Activated B cell treated with CpG ODN at 0.5 μM for 24 hours (primary cell): ENCODE data around the gene SPOUT1. TPM values are rescaled to one million over a fixed set of nuclear protein-coding genes. Genes with fewer than 3 reads are reported as not detected.
"Not testable (repeated sequence)": the region's sequence is repeated elsewhere in the genome, so short reads cannot be mapped to it uniquely, and the experiment has no call there.

Experiments used
- ATAC-seq: fragments of 200-7000 bp; cut with Tn5 transposase; one replicate; pipeline ENCODE4 v1.10.0; 2021; ENCODE audit warnings: low read depth, mild to moderate bottlenecking, moderate library complexity
- CTCF ChIA-PET: fragments of 350-600 bp; sonication (Branson Sonifier 250); formaldehyde crosslinking; loops from one replicate; lab custom pipeline; 2021; ENCODE audit warnings: antibody characterized with exemption; lab: Charles Lee
- POLR2A ChIA-PET: fragments of 350-600 bp; sonication (Branson Sonifier 250); formaldehyde crosslinking; loops from one replicate; lab custom pipeline; 2021; ENCODE audit warnings: antibody characterized with exemption; lab: Charles Lee
- DNase-seq: peaks from one replicate; pipeline ENCODE4 v3.0.0; 2022
- H3K27ac Mint-ChIP-seq: one replicate; pipeline ENCODE4 v1.8.0; 2020; ENCODE audit warnings: mixed read lengths
- H3K27me3 Mint-ChIP-seq: one replicate; pipeline ENCODE4 v1.8.0; 2021; ENCODE audit warnings: mixed read lengths
- H3K36me3 Mint-ChIP-seq: one replicate; pipeline ENCODE4 v1.8.0; 2021; ENCODE audit warnings: low read depth, mixed read lengths
- H3K4me1 Mint-ChIP-seq: one replicate; pipeline ENCODE4 v1.8.0; 2021; ENCODE audit warnings: mixed read lengths
- H3K4me3 Mint-ChIP-seq: one replicate; pipeline ENCODE4 v1.8.0; 2020; ENCODE audit warnings: mild to moderate bottlenecking, mixed read lengths
- H3K9me3 Mint-ChIP-seq: one replicate; pipeline ENCODE4 v1.8.0; 2020; ENCODE audit warnings: mixed read lengths
- CTCF ChIP-seq: fragments of 200-600 bp; IDR thresholded peaks from one replicate; pipeline ENCODE4 v1.8.0; 2022; ENCODE audit warnings: antibody characterized with exemption, mild to moderate bottlenecking
- intact Hi-C: fragments of 100-400 bp; cut with micrococcal nuclease; formaldehyde crosslinking; loops from one replicate; pipeline ENCODE4 v1.15.1; 2024
- total RNA-seq: library from RNA; stranded (reverse); gene quantifications from 2 replicates; pipeline ENCODE4 v1.2.3, GENCODE V29; 2022

SPOUT1 gene
- 78.9 and 79.1 TPM in 2 replicates for total RNA-seq

- ATAC-seq, result peak; percentile 99
Measured at GRCh38 chr9:128829477-128830251, at the start of gene SPOUT1. Gene SPOUT1 (minus strand): TSS chr9:128829794. CDS start chr9:128829780, 14 bp downstream.

GRCh38 chr9:128877852-128878251, 48.3 kb upstream of the SPOUT1 start:
- no peak overlapping the region for H3K4me3 Mint-ChIP-seq
- DNase-seq (no peak), ATAC-seq (no peak)
- intact Hi-C loops, result no loop called here
- H3K27me3 Mint-ChIP-seq, result no peaks in the 10 kb centered on the region
- H3K4me1 Mint-ChIP-seq, result peaks cover 24% of the 10 kb centered on the region
- no peak overlapping the region for H3K27ac Mint-ChIP-seq
- no peak for TF ChIP-seq CTCF
- no peaks in the 10 kb centered on the region for H3K9me3 Mint-ChIP-seq
- ChIA-PET CTCF (interaction anchor here (0.6 to 2.6 kb wide), 5 partner anchors 16 to 620 kb away, joined by 3 to 9 read pairs (median 3); no protein-coding TSS in a partner anchor), POLR2A (interaction anchor here (0.6 to 0.8 kb wide), 4 partner anchors 10 to 152 kb away, joined by 3 to 5 read pairs (median 4); partner anchors contain the start of gene SPOUT1)
- H3K36me3 Mint-ChIP-seq, result peaks cover 6% of the 10 kb centered on the region

More at GRCh38 chr9:128829477-128830251, at the start of gene SPOUT1:
- DNase-seq, result peak; percentile 92
- Mint-ChIP-seq H3K4me1 (peaks cover 22% of the 10 kb centered on the region), H3K36me3 (peaks cover 31% of the 10 kb centered on the region), H3K9me3 (no peaks in the 10 kb centered on the region), H3K27ac (peak within 1 kb of the TSS; percentile 90), H3K4me3 (peak within 1 kb of the TSS; percentile 94), H3K27me3 (no peaks in the 10 kb centered on the region)
- POLR2A ChIA-PET, result interaction anchor here (0.5 to 1.6 kb wide), 19 partner anchors 10 to 1033 kb away, joined by 3 to 49 read pairs (median 5); partner anchors contain the start of genes CERCAM, DOLPP1, ENDOG and KYAT1
- intact Hi-C loops, result loop anchor here (1.0 kb wide), 2 partner anchors 11 to 53 kb away; partner anchors contain the start of genes ENDOG and LRRC8A
- CTCF ChIA-PET, result interaction anchor here (1.3 to 1.4 kb wide), 2 partner anchors 11 to 99 kb away, joined by 3 to 12 read pairs; partner anchors contain the start of gene ENDOG
- TF ChIP-seq CTCF, result no peak

- H3K27me3 Mint-ChIP-seq, H3K4me3 Mint-ChIP-seq, intact Hi-C loops, H3K4me1 Mint-ChIP-seq, H3K36me3 Mint-ChIP-seq, ATAC-seq, DNase-seq, H3K27ac Mint-ChIP-seq, H3K9me3 Mint-ChIP-seq: not testable (repeated sequence)
- POLR2A ChIA-PET, result interaction anchor here (0.8 kb wide), 1 partner anchor 12 kb away, joined by 3 read pairs; no protein-coding TSS in a partner anchor
- CTCF ChIA-PET, result interaction anchor here (0.6 to 2.0 kb wide), 2 partner anchors 8 to 9 kb away, joined by 3 to 4 read pairs; no protein-coding TSS in a partner anchor
Measured at GRCh38 chr9:128870941-128871265, 41.3 kb upstream of the SPOUT1 start.

- intact Hi-C loops, result no loop called here
- Mint-ChIP-seq H3K4me3 (no peak overlapping the region), H3K9me3 (no peaks in the 10 kb centered on the region), H3K36me3 (peaks cover 3% of the 10 kb centered on the region), H3K4me1 (peaks cover 2% of the 10 kb centered on the region), H3K27me3 (no peaks in the 10 kb centered on the region), H3K27ac (no peak overlapping the region)
- TF ChIP-seq CTCF, result no peak
- no peak for ATAC-seq
- ChIA-PET POLR2A (no interaction called here), CTCF (interaction anchor here (0.6 kb wide), 1 partner anchor 10 kb away, joined by 3 read pairs; no protein-coding TSS in a partner anchor)
- no peak for DNase-seq
Measured at GRCh38 chr9:128870128-128870940, 40.7 kb upstream of the SPOUT1 start.

GRCh38 chr9:128863647-128864046, 34.1 kb upstream of the SPOUT1 start:
- Mint-ChIP-seq H3K4me1 (peaks cover 6% of the 10 kb centered on the region), H3K36me3 (no peaks in the 10 kb centered on the region), H3K4me3 (no peak overlapping the region), H3K9me3 (no peaks in the 10 kb centered on the region), H3K27me3 (no peaks in the 10 kb centered on the region), H3K27ac (no peak overlapping the region)
- TF ChIP-seq CTCF, result peak; percentile 60
- ATAC-seq (peak; percentile 99), DNase-seq (peak; percentile 80)
- intact Hi-C loops, result loop anchor here (1.0 to 2.0 kb wide), 4 partner anchors 19 to 215 kb away; partner anchors contain the start of gene LRRC8A
- ChIA-PET POLR2A (interaction anchor here (0.6 to 0.9 kb wide), 4 partner anchors 18 to 587 kb away, joined by 3 to 6 read pairs (median 4); partner anchors contain the start of genes ENDOG, KYAT1 and SWI5), CTCF (interaction anchor here (1.0 to 5.6 kb wide), 5 partner anchors 10 to 76 kb away, joined by 3 to 69 read pairs (median 6); partner anchors contain the start of gene ENDOG)
